Cardiac muscle cell (in vitro differentiated cells and primary cell): ENCODE data around the gene CETP. TPM values are rescaled to one million over a fixed set of nuclear protein-coding genes. Genes with fewer than 3 reads are reported as not detected.

Experiments
- DNase-seq, 2 donors: peaks; one replicate each; pipeline versions ENCODE4 v3.0.0 to v3.0.0-alpha.2; 2010 to 2017; ENCODE audit warnings: low read depth in 1 of 2, low spot score in 1 of 2
- H3K27ac ChIP-seq: fragments of 200-600 bp; sonication (generic); 2 replicates; pipeline ENCODE4 v1.5.1; 2016
- H3K27me3 ChIP-seq: fragments of 200-600 bp; sonication (generic); 2 replicates; pipeline ENCODE4 v1.6.0; 2016; ENCODE audit warnings: control low read depth
- H3K36me3 ChIP-seq: fragments of 200-600 bp; sonication (generic); 2 replicates; pipeline ENCODE4 v1.5.1; 2016; ENCODE audit warnings: control low read depth
- H3K4me1 ChIP-seq: fragments of 200-600 bp; sonication (generic); 2 replicates; pipeline ENCODE4 v1.8.1; 2017; ENCODE audit warnings: low read depth, mild to moderate bottlenecking, mixed run types
- H3K4me3 ChIP-seq: fragments of 200-600 bp; sonication (generic); 2 replicates; pipeline ENCODE4 v1.5.1; 2016; ENCODE audit warnings: mild to moderate bottlenecking
- H3K9me3 ChIP-seq: fragments of 200-600 bp; sonication (generic); 2 replicates; pipeline ENCODE4 v1.5.1; 2017; ENCODE audit warnings: low read depth, mild to moderate bottlenecking, control low read depth
- polyA plus RNA-seq: library from polyadenylated mRNA; unstranded; fragments of >200 nt; fragmentation: Nextera tagmentation; extraction: Ambion mirVana; gene quantifications from 2 replicates; pipeline ENCODE4 v1.2.1, GENCODE V29; 2016
- total RNA-seq: library from RNA; depleted of rRNA; stranded (reverse); fragments of >200 nt; gene quantifications from 2 replicates; pipeline ENCODE4 v1.2.3, GENCODE V29; 2016
- TF ChIP-seq, protein P1 (sequence below): IDR thresholded peaks from 2 replicates; pipeline ENCODE4 v1.5.1; 2012; ENCODE audit warnings: low read depth, mild to moderate bottlenecking, low read length

Gene CETP
- total and polyA plus RNA-seq, 2 experiments from 2014 or later = 0.27 to 0.49 TPM

DNA sequence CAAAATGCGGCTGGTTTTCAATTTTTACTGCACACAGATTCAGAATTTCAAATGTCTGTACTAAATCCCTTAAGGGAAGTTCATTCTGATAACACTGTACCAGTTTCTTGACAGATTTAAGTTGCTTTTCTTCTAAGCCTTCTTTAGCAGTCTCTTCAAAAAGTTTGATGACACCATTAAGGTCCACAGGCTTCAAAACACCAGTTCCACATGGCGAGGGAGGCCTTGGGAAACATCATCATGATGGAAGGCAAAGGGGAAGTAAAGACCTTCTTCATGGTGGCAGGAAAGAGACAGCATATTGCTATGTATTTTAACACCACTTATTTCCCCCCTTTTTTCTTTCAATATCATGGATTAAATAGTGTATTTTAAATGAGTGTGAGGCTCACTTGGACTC, 52.2 kb downstream of the CETP start:
- TF ChIP-seq, protein P1, sequence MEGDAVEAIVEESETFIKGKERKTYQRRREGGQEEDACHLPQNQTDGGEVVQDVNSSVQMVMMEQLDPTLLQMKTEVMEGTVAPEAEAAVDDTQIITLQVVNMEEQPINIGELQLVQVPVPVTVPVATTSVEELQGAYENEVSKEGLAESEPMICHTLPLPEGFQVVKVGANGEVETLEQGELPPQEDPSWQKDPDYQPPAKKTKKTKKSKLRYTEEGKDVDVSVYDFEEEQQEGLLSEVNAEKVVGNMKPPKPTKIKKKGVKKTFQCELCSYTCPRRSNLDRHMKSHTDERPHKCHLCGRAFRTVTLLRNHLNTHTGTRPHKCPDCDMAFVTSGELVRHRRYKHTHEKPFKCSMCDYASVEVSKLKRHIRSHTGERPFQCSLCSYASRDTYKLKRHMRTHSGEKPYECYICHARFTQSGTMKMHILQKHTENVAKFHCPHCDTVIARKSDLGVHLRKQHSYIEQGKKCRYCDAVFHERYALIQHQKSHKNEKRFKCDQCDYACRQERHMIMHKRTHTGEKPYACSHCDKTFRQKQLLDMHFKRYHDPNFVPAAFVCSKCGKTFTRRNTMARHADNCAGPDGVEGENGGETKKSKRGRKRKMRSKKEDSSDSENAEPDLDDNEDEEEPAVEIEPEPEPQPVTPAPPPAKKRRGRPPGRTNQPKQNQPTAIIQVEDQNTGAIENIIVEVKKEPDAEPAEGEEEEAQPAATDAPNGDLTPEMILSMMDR = no peak
- H3K9me3 ChIP-seq = no peaks in the 10 kb centered on the region
- H3K4me1 ChIP-seq = no peaks in the 10 kb centered on the region
- H3K27me3 ChIP-seq = no peaks in the 10 kb centered on the region
- no peak overlapping the region for H3K4me3 ChIP-seq
- no peaks in the 10 kb centered on the region for H3K36me3 ChIP-seq
- no peak overlapping the region for H3K27ac ChIP-seq
- DNase-seq = no peak

DNA sequence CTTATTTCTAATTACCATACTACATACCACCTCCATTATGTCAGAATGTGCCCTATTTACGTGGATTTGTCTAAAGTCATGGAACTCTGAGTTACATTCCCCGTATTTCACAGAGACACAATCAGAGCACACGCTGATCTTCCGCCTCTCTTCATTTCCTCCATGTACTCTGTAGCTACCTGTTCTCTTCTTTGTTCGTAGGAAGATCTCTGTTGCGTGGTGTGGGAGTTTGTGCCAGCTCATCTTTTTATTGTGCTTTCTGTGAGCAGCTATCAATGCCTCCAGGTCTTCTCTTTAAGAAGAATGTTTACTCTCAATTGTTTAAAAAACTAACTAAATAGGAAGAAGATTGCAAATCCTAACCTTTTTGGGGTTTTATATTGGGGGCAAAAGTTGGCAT, 54.6 kb downstream of the CETP start:
- no peaks in the 10 kb centered on the region for H3K27me3 ChIP-seq
- no peaks in the 10 kb centered on the region for H3K9me3 ChIP-seq
- no peaks in the 10 kb centered on the region for H3K36me3 ChIP-seq
- no peaks in the 10 kb centered on the region for H3K4me1 ChIP-seq
- H3K27ac ChIP-seq = no peak overlapping the region
- no peak for DNase-seq
- H3K4me3 ChIP-seq = no peak overlapping the region
- TF ChIP-seq, protein P1 = no peak

DNA sequence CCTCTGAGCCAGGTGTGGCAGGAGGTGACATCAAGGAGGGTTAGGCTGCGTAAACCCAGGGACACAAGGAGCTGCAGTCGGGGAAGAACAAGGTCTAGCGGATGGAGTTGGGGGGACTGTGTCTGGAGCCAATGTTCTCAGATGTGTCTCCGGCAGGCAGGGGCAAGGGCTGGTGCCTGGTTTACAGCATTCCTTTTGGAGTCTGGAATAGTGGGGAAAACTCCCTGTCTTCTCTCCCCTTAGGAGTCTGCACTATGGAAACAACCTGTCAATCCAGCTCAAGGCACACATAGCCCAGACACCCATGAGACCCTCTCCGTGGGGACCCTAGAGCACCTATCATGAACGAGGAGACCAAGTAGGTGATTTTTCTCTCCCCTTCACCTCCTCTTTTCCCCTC, 55.1 kb downstream of the CETP start:
- no peaks in the 10 kb centered on the region for H3K9me3 ChIP-seq
- H3K27ac ChIP-seq = no peak overlapping the region
- no peak for DNase-seq
- H3K36me3 ChIP-seq = no peaks in the 10 kb centered on the region
- TF ChIP-seq, protein P1 = no peak
- H3K4me1 ChIP-seq = no peaks in the 10 kb centered on the region
- no peaks in the 10 kb centered on the region for H3K27me3 ChIP-seq
- H3K4me3 ChIP-seq = no peak overlapping the region

- H3K4me3 ChIP-seq = no peak overlapping the region
- H3K36me3 ChIP-seq = no peaks in the 10 kb centered on the region
- peak in 1 of 2 donors; percentile 27 for DNase-seq
- H3K27me3 ChIP-seq = no peaks in the 10 kb centered on the region
- no peaks in the 10 kb centered on the region for H3K9me3 ChIP-seq
- no peaks in the 10 kb centered on the region for H3K4me1 ChIP-seq
- TF ChIP-seq, protein P1 = no peak
- H3K27ac ChIP-seq = no peak overlapping the region
These were observed 55.5 kb downstream of the CETP start for GRCh38 chr16:57017251-57017650.

- H3K9me3 ChIP-seq = no peaks in the 10 kb centered on the region
- DNase-seq = no peak
- TF ChIP-seq, protein P1 = no peak
- H3K36me3 ChIP-seq = no peaks in the 10 kb centered on the region
- no peaks in the 10 kb centered on the region for H3K27me3 ChIP-seq
- no peak overlapping the region for H3K27ac ChIP-seq
- H3K4me3 ChIP-seq = no peak overlapping the region
- H3K4me1 ChIP-seq = no peaks in the 10 kb centered on the region
These were observed 58.0 kb downstream of the CETP start for GRCh38 chr16:57019746-57020145.

DNA sequence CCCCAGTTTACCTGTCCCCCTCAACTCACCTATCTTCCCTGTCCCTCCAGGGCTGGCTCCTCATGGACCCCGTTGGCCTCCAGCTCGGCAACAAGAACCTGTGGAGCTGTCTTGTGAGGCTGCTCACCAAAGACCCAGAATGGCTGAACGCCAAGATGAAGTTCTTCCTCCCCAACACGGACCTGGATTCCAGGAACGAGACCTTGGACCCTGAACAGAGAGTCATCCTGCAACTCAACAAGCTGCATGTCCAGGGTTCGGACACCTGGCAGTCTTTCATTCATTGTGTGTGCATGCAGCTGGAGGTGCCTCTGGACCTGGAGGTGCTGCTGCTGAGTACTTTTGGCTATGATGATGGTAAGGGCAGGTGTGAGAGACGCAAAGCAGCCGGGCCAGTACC, 58.9 kb downstream of the CETP start:
- TF ChIP-seq, protein P1 = no peak
- Histone ChIP-seq H3K27ac (no peak overlapping the region), H3K4me1 (no peaks in the 10 kb centered on the region), H3K27me3 (no peaks in the 10 kb centered on the region), H3K36me3 (no peaks in the 10 kb centered on the region), H3K4me3 (no peak overlapping the region), H3K9me3 (no peaks in the 10 kb centered on the region)
- no peak for DNase-seq
